DOHH2 (cell line): ENCODE results near the gene LRMDA.

Source experiments
- H3F3A ChIP-seq: fragments of 200-600 bp; sonication (generic), shearing (Covaris generic); 2 replicates; pipeline ENCODE4 v1.6.0; 2016; ENCODE audit warnings: antibody characterized with exemption, mild to moderate bottlenecking; ENCODE audit not compliant: control insufficient read depth, insufficient read depth
- H3K27ac ChIP-seq: fragments of 200-600 bp; sonication (generic); 2 replicates; pipeline ENCODE4 v1.5.1; 2014; ENCODE audit warnings: low read depth, mild to moderate bottlenecking, low read length, moderate library complexity
- H3K27me3 ChIP-seq: fragments of 200-600 bp; sonication (generic); 2 replicates; pipeline ENCODE4 v1.6.1; 2014; ENCODE audit warnings: mild to moderate bottlenecking, low read length, mixed read lengths; ENCODE audit not compliant: control insufficient read depth
- H3K36me3 ChIP-seq: fragments of 200-600 bp; sonication (generic); 2 replicates; pipeline ENCODE4 v1.6.1; 2014; ENCODE audit warnings: mild to moderate bottlenecking, low read length, moderate library complexity, mixed read lengths; ENCODE audit not compliant: control insufficient read depth
- H3K4me1 ChIP-seq: fragments of 200-600 bp; sonication (generic); 2 replicates; pipeline ENCODE4 v1.6.1; 2014; ENCODE audit warnings: mild to moderate bottlenecking, low read length, mixed read lengths; ENCODE audit not compliant: control insufficient read depth
- H3K4me2 ChIP-seq: fragments of 200-600 bp; sonication (generic); 2 replicates; pipeline ENCODE4 v1.6.0; 2014; ENCODE audit warnings: mild to moderate bottlenecking, low read length, moderate library complexity
- H3K4me3 ChIP-seq: fragments of 200-600 bp; sonication (generic); 2 replicates; pipeline ENCODE4 v1.5.1; 2014; ENCODE audit warnings: mild to moderate bottlenecking, low read length, mixed read lengths
- H3K79me2 ChIP-seq: fragments of 200-600 bp; sonication (generic); 2 replicates; pipeline ENCODE4 v1.6.1; 2014; ENCODE audit warnings: mild to moderate bottlenecking, low read length, mixed read lengths; ENCODE audit not compliant: control insufficient read depth
- H3K9me2 ChIP-seq: fragments of 200-600 bp; sonication (generic); replicated peaks from 2 replicates; pipeline ENCODE4 v1.6.1; 2014; ENCODE audit warnings: mild to moderate bottlenecking, low read length, mixed read lengths; ENCODE audit not compliant: control insufficient read depth
- H3K9me3 ChIP-seq: fragments of 200-600 bp; sonication (generic); 2 replicates; pipeline ENCODE4 v1.6.1; 2014; ENCODE audit warnings: antibody characterized with exemption, low read length, mixed read lengths; ENCODE audit not compliant: control insufficient read depth, insufficient read depth
- H4K20me1 ChIP-seq: fragments of 200-600 bp; sonication (generic); 2 replicates; pipeline ENCODE4 v1.6.0; 2014; ENCODE audit warnings: low read depth, mild to moderate bottlenecking, antibody characterized with exemption, low read length, moderate library complexity; ENCODE audit not compliant: control insufficient read depth, insufficient read depth
- EZH2phosphoT487 ChIP-seq: fragments of 200-600 bp; sonication (generic); IDR thresholded peaks from 2 replicates; pipeline ENCODE4 v1.6.1; 2017; ENCODE audit warnings: borderline replicate concordance, mild to moderate bottlenecking, antibody characterized with exemption, low read length, moderate library complexity, mixed read lengths
- TF ChIP-seq, protein P1 (sequence below): fragments of 200-600 bp; sonication (generic); IDR thresholded peaks from one replicate; pipeline ENCODE4 v1.5.1; 2014; ENCODE audit warnings: antibody characterized with exemption, mild to moderate bottlenecking, low read depth, low read length; ENCODE audit not compliant: poor library complexity, severe bottlenecking

LRMDA gene

DNA sequence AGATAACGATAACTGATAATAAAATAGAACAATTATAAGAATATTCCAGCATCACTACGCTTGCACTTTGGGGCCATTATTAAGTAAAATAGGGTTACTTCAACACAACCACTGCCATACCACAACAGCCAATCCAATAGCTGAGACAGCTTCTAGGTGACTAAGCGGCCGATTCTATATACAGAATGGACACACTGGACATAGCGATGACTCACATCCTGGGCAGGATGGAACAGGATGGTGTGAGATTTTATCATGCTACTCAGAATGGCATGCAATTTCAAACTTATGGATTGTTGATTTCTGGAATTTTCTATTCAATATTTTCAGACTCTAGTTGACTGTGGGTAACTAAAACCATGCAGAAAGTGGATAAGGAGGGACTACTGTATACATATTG is 920.9 kb downstream of the LRMDA start:
- Histone ChIP-seq H3K4me2 (no peak overlapping the region), H3K27ac (no peak overlapping the region), H3K79me2 (no peaks in the 10 kb centered on the region), H3K36me3 (no peaks in the 10 kb centered on the region), H3K27me3 (no peaks in the 10 kb centered on the region), H3K4me1 (no peaks in the 10 kb centered on the region), H3K4me3 (no peak overlapping the region), H3K9me3 (no peaks in the 10 kb centered on the region; the same call in 1 of the 2 replicates), H4K20me1 (no peaks in the 10 kb centered on the region), H3F3A (no peaks in the 10 kb centered on the region), H3K9me2 (no peaks in the 10 kb centered on the region; the same call in 1 of the 2 replicates)
- TF ChIP-seq EZH2phosphoT487: no peak
- TF ChIP-seq, protein P1, sequence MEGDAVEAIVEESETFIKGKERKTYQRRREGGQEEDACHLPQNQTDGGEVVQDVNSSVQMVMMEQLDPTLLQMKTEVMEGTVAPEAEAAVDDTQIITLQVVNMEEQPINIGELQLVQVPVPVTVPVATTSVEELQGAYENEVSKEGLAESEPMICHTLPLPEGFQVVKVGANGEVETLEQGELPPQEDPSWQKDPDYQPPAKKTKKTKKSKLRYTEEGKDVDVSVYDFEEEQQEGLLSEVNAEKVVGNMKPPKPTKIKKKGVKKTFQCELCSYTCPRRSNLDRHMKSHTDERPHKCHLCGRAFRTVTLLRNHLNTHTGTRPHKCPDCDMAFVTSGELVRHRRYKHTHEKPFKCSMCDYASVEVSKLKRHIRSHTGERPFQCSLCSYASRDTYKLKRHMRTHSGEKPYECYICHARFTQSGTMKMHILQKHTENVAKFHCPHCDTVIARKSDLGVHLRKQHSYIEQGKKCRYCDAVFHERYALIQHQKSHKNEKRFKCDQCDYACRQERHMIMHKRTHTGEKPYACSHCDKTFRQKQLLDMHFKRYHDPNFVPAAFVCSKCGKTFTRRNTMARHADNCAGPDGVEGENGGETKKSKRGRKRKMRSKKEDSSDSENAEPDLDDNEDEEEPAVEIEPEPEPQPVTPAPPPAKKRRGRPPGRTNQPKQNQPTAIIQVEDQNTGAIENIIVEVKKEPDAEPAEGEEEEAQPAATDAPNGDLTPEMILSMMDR: no peak

- H3K27me3 ChIP-seq: no peaks in the 10 kb centered on the region
- H3K79me2 ChIP-seq: no peaks in the 10 kb centered on the region
- H3K27ac ChIP-seq: no peak overlapping the region
- no peaks in the 10 kb centered on the region; the same call in 1 of the 2 replicates for H3K9me2 ChIP-seq
- no peak overlapping the region for H3K4me3 ChIP-seq
- H3K4me1 ChIP-seq: no peaks in the 10 kb centered on the region
- H3K9me3 ChIP-seq: no peaks in the 10 kb centered on the region; the same call in 1 of the 2 replicates
- H4K20me1 ChIP-seq: no peaks in the 10 kb centered on the region
- TF ChIP-seq EZH2phosphoT487: no peak
- TF ChIP-seq, protein P1: no peak
- H3K36me3 ChIP-seq: no peaks in the 10 kb centered on the region
- H3K4me2 ChIP-seq: no peak overlapping the region
- H3F3A ChIP-seq: no peaks in the 10 kb centered on the region
Observed at GRCh38 chr10:76353237-76353851, 921.9 kb downstream of the LRMDA start.

- Histone ChIP-seq H3F3A (no peaks in the 10 kb centered on the region), H3K9me3 (no peaks in the 10 kb centered on the region), H3K79me2 (no peaks in the 10 kb centered on the region), H3K9me2 (no peaks in the 10 kb centered on the region), H3K27me3 (no peaks in the 10 kb centered on the region), H3K4me3 (no peak overlapping the region), H3K4me2 (no peak overlapping the region), H4K20me1 (no peaks in the 10 kb centered on the region), H3K27ac (no peak overlapping the region), H3K4me1 (no peaks in the 10 kb centered on the region), H3K36me3 (no peaks in the 10 kb centered on the region)
- no peak for TF ChIP-seq EZH2phosphoT487
Observed at GRCh38 chr10:76354212-76354738, 922.9 kb downstream of the LRMDA start.

- Histone ChIP-seq H3K27ac (no peak overlapping the region), H3K4me1 (no peaks in the 10 kb centered on the region), H4K20me1 (no peaks in the 10 kb centered on the region), H3K4me2 (no peak overlapping the region), H3K9me3 (no peaks in the 10 kb centered on the region), H3F3A (no peaks in the 10 kb centered on the region), H3K9me2 (no peaks in the 10 kb centered on the region), H3K27me3 (no peaks in the 10 kb centered on the region), H3K79me2 (no peaks in the 10 kb centered on the region), H3K36me3 (no peaks in the 10 kb centered on the region), H3K4me3 (no peak overlapping the region)
- TF ChIP-seq EZH2phosphoT487: no peak
- TF ChIP-seq, protein P1: no peak
Observed at GRCh38 chr10:76354921-76355320, 923.5 kb downstream of the LRMDA start.
